ENCODE data around the gene OR1C1.
"Not testable (repeated sequence)": the region's sequence is repeated elsewhere in the genome, so short reads cannot be mapped to it uniquely, and the experiment has no call there.

OR1C1 gene

GRCh38 chr1:247760456-247760855, at the start of gene OR1C1:
Gene OR1C1 (minus strand): TSS chr1:247760556. CDS start chr1:247758406, 2,150 bp downstream.
- no peak for DNase-seq (ENCODE audit: low read depth in 2 of 2)

GRCh38 chr1:247797518-247797917, 37.2 kb upstream of the OR1C1 start:
- no peak for DNase-seq (ENCODE audit: low read depth in 2 of 2)

- DNase-seq (ENCODE audit: low read depth in 2 of 2) = no peak
These were observed 9.2 kb upstream of the OR1C1 start for GRCh38 chr1:247769603-247770002.

GRCh38 chr1:247754311-247754710, 6.0 kb downstream of the OR1C1 start:
- not testable (repeated sequence) for DNase-seq (ENCODE audit: low read depth in 2 of 2)

GRCh38 chr1:247749870-247750269, 10.5 kb downstream of the OR1C1 start:
- no peak for DNase-seq (ENCODE audit: low read depth in 2 of 2)

- DNase-seq (ENCODE audit: low read depth in 2 of 2) = no peak
These were observed 12.3 kb downstream of the OR1C1 start, which contains the start of gene OR14A2 for GRCh38 chr1:247748041-247748440. Gene OR14A2 (minus strand): TSS chr1:247748141.

- DNase-seq (ENCODE audit: low read depth in 2 of 2) = no peak
These were observed 12.7 kb downstream of the OR1C1 start for GRCh38 chr1:247747616-247748015.

- no peak for DNase-seq (ENCODE audit: low read depth in 2 of 2)
These were observed 13.9 kb downstream of the OR1C1 start for GRCh38 chr1:247746391-247746935.

- DNase-seq (ENCODE audit: low read depth in 2 of 2) = not testable (repeated sequence)
These were observed 18.1 kb downstream of the OR1C1 start for GRCh38 chr1:247742215-247742760.

- no peak for DNase-seq (ENCODE audit: low read depth in 2 of 2)
These were observed 18.6 kb downstream of the OR1C1 start for GRCh38 chr1:247741756-247742155.

GRCh38 chr1:247740721-247741120, 19.6 kb downstream of the OR1C1 start:
- no peak for DNase-seq (ENCODE audit: low read depth in 2 of 2)

GRCh38 chr1:247738315-247738714, 22.0 kb downstream of the OR1C1 start, which contains the start of gene OR14K1:
Gene OR14K1 (plus strand): TSS chr1:247738615. CDS start chr1:247738615, 0 bp downstream.
- no peak for DNase-seq (ENCODE audit: low read depth in 2 of 2)

GRCh38 chr1:247721222-247721621, 39.1 kb downstream of the OR1C1 start:
- DNase-seq (ENCODE audit: low read depth in 2 of 2) = no peak

GRCh38 chr1:247716546-247716945, 43.8 kb downstream of the OR1C1 start, which contains the start of gene OR6F1:
Gene OR6F1 (minus strand): TSS chr1:247716646. CDS start chr1:247712755, 3,891 bp downstream.
- DNase-seq (ENCODE audit: low read depth in 2 of 2) = no peak

- DNase-seq (ENCODE audit: low read depth in 2 of 2) = no peak
These were observed 46.6 kb downstream of the OR1C1 start for GRCh38 chr1:247713753-247714152.

GRCh38 chr1:247710681-247711080, 49.7 kb downstream of the OR1C1 start:
- DNase-seq (ENCODE audit: low read depth in 2 of 2) = not testable (repeated sequence)

Measured in stimulated activated CD4-positive, alpha-beta T cell treated with anti-CD3 and anti-CD28 coated beads, Interleukin-1b, Interleukin-23, amount 100 ng/mL, for 4 hours (primary cell).